T-cell (primary cell): Measurements from ENCODE around the gene SMIM14. TPM values are rescaled to one million over a fixed set of nuclear protein-coding genes. Genes with fewer than 3 reads are reported as not detected.

Experiments used
- ATAC-seq, 4 experiments: fragments of 200-7000 bp in 3 of 4; fragments of 150-1000 bp in 1 of 4; cut with Tn5 transposase; replicated peaks in 1 of 4; 1 replicate in 3 of 4; 2 replicates in 1 of 4; pipeline ENCODE4 v1.10.0; 2021; ENCODE audit warnings: moderate library complexity in 3 of 4, mild to moderate bottlenecking in 2 of 4, moderate number of reproducible peaks in 1 of 4
- CTCF ChIA-PET, 2 donors: fragments of 300-600 bp; sonication (Branson Sonifier 250); formaldehyde crosslinking; loops; one replicate each; lab custom pipeline; 2022; ENCODE audit warnings: antibody characterized with exemption in 2 of 2; lab: Charles Lee
- POLR2A ChIA-PET, 2 donors: fragments of 300-600 bp; sonication (Branson Sonifier 250); formaldehyde crosslinking; loops; one replicate each; lab custom pipeline; 2022; ENCODE audit warnings: antibody characterized with exemption in 2 of 2; lab: Charles Lee
- DNase-seq, 35 experiments: peaks; one replicate each; pipeline versions ENCODE4 v3.0.0 to v3.0.0-alpha.2; 2013 to 2023
- H3K27ac ChIP-seq: one replicate; pipeline ENCODE4 v1.5.1; 2013; ENCODE audit warnings: low read length
- H3K27me3 ChIP-seq, 2 experiments: replicated peaks in 1 of 2; 1 replicate in 1 of 2; 2 replicates in 1 of 2; pipeline versions ENCODE4 v1.6.1 to v1.7.0; 2013; ENCODE audit warnings: low read length in 1 of 2, mixed read lengths in 1 of 2; ENCODE audit not compliant: control insufficient read depth in 2 of 2, insufficient read depth in 2 of 2; ENCODE audit errors: extremely low read depth in 1 of 2
- H3K36me3 ChIP-seq, 2 donors: 1 replicate in 1 of 2; 2 replicates in 1 of 2; pipeline versions ENCODE4 v1.6.1 to v1.7.0; 2013; ENCODE audit warnings: low read length in 1 of 2; ENCODE audit not compliant: control insufficient read depth in 2 of 2, insufficient read depth in 1 of 2; ENCODE audit errors: extremely low read depth in 1 of 2
- H3K4me1 ChIP-seq, 2 experiments: 1 replicate in 1 of 2; 2 replicates in 1 of 2; pipeline versions ENCODE4 v1.6.1 to v1.7.0; 2013; ENCODE audit warnings: low read length in 2 of 2, mixed read lengths in 1 of 2; ENCODE audit not compliant: insufficient read depth in 2 of 2, control insufficient read depth in 1 of 2; ENCODE audit errors: extremely low read depth in 1 of 2
- H3K4me3 ChIP-seq, 2 donors: 1 replicate in 1 of 2; 2 replicates in 1 of 2; pipeline versions ENCODE4 v1.5.1 to v1.7.0; 2013; ENCODE audit warnings: mild to moderate bottlenecking in 2 of 2, low read length in 1 of 2, moderate library complexity in 1 of 2; ENCODE audit not compliant: control insufficient read depth in 1 of 2; ENCODE audit errors: extremely low read depth in 1 of 2
- H3K9me3 ChIP-seq: 2 replicates; pipeline ENCODE4 v1.7.0; 2013
- H3K27ac Mint-ChIP-seq, 2 donors: one replicate each; pipeline ENCODE4 v1.8.0; 2020 to 2021; ENCODE audit warnings: mild to moderate bottlenecking in 2 of 2, mixed read lengths in 2 of 2
- H3K27me3 Mint-ChIP-seq, 2 donors: one replicate each; pipeline ENCODE4 v1.8.0; 2021 to 2022; ENCODE audit warnings: mixed read lengths in 2 of 2
- H3K36me3 Mint-ChIP-seq: one replicate; pipeline ENCODE4 v1.8.0; 2021; ENCODE audit warnings: mixed read lengths
- H3K4me1 Mint-ChIP-seq, 3 donors: one replicate each; pipeline ENCODE4 v1.8.0; 2020 to 2022; ENCODE audit warnings: mixed read lengths in 3 of 3, mild to moderate bottlenecking in 1 of 3
- H3K4me3 Mint-ChIP-seq, 3 donors: one replicate each; pipeline ENCODE4 v1.8.0; 2020 to 2022; ENCODE audit warnings: mild to moderate bottlenecking in 3 of 3, mixed read lengths in 3 of 3, moderate library complexity in 3 of 3
- H3K9me3 Mint-ChIP-seq, 3 donors: one replicate each; pipeline ENCODE4 v1.8.0; 2020 to 2022; ENCODE audit warnings: mixed read lengths in 3 of 3
- WGBS: methylation state at CpG from one replicate; pipeline ENCODE4 v1.1.5; 2013; ENCODE audit warnings: missing lambda C conversion rate; ENCODE audit not compliant: insufficient coverage; 5-methylcytosine and 5-hydroxymethylcytosine counted together
- total RNA-seq, 35 experiments: library from RNA in 6 of 35; stranded (reverse) in 6 of 35; fragments of 120-200 nt in 1 of 35; gene quantifications; one replicate each; pipeline versions ENCODE4 v1.2.1 to v1.2.4 and lab custom pipeline; 2013 to 2026

SMIM14 gene
- total RNA-seq, 5 donors from 2014 or later (not counting 1 experiment from before 2014, with no cell fraction given) = 4.8 to 17.2 (median 15.5) TPM

GRCh38 chr4:39571054-39571453 is 67.6 kb downstream of the SMIM14 start:
- Histone ChIP-seq H3K9me3 (no peaks in the 10 kb centered on the region), H3K27ac (no peak overlapping the region), H3K27me3 (no peaks in the 10 kb centered on the region), H3K4me1 (peaks cover 0 to 2% of the 10 kb centered on the region in 2 experiments), H3K4me3 (no peak overlapping the region), H3K36me3 (no peaks in the 10 kb centered on the region)
- ChIA-PET CTCF (no interaction called here), POLR2A (no interaction called here)
- Mint-ChIP-seq H3K9me3 (peaks cover 0 to 2% (median 1%) of the 10 kb centered on the region in 3 donors), H3K27me3 (no peaks in the 10 kb centered on the region), H3K27ac (no peak overlapping the region), H3K4me3 (no peak overlapping the region), H3K4me1 (peaks cover 0 to 7% (median 0%) of the 10 kb centered on the region in 3 donors), H3K36me3 (peaks cover 13% of the 10 kb centered on the region)
- WGBS = 100% methylated on average over 1 of the region's 4 CpGs
- no peak for DNase-seq
- ATAC-seq = no peak

DNA sequence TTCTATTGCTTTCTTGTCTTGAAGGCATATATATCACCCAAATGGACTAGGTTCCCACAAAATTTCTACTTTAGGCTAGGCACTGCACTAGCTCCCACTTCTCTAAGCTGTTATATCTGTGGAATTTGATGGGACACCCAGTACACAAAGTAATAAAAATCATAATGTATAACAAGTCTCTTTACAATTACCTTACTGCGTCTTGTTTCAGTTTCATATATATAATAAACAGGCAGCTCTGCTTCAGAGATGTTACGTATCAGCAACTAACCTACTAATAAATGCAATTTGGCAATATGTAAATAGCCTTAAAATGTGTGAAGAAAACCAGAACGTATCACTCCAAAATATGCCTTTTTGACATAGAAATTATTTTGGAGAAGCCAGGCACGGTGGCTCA is 69.5 kb downstream of the SMIM14 start:
- Histone ChIP-seq H3K9me3 (no peaks in the 10 kb centered on the region), H3K4me1 (peaks cover 0 to 2% of the 10 kb centered on the region in 2 experiments), H3K4me3 (no peak overlapping the region), H3K27ac (no peak overlapping the region), H3K36me3 (peaks cover 0 to 4% of the 10 kb centered on the region in 2 donors), H3K27me3 (no peaks in the 10 kb centered on the region)
- no peak overlapping the region for H3K4me3 Mint-ChIP-seq
- H3K4me1 Mint-ChIP-seq = peaks cover 0 to 7% (median 0%) of the 10 kb centered on the region in 3 donors
- no peak for ATAC-seq
- no peak for DNase-seq
- ChIA-PET CTCF (interaction anchor here (0.6 kb wide), 2 partner anchors 16 to 61 kb away, joined by 3 to 4 read pairs; no protein-coding TSS in a partner anchor), POLR2A (no interaction called here)
- WGBS = 88% methylated on average over 1 of the region's 4 CpGs
- no peak overlapping the region for H3K27ac Mint-ChIP-seq
- peaks cover 0 to 4% (median 4%) of the 10 kb centered on the region in 3 donors for H3K9me3 Mint-ChIP-seq
- H3K36me3 Mint-ChIP-seq = peaks cover 23% of the 10 kb centered on the region
- H3K27me3 Mint-ChIP-seq = no peaks in the 10 kb centered on the region

DNA sequence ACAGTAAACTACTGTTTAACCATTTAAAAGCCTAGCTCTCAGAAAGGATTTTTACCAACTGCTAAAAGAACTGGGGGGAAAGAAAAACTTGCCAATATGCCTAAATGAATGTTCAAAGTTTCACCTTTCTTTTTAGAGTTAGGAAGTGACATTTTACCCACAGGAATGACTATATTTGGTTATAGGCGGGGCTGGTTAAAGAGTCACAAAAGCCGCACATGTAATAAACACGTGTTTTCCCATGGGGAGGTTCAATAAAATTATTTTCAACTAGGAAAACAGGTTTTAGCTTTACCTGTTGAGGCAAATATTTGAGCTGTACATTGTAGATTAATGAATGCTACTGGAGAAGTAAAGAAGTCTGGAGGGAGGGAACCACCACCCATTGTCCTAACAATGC is 69.9 kb downstream of the SMIM14 start:
- Histone ChIP-seq H3K4me1 (peaks cover 0 to 2% of the 10 kb centered on the region in 2 experiments), H3K36me3 (peaks cover 0 to 4% of the 10 kb centered on the region in 2 donors), H3K9me3 (no peaks in the 10 kb centered on the region), H3K4me3 (no peak overlapping the region), H3K27me3 (no peaks in the 10 kb centered on the region), H3K27ac (no peak overlapping the region)
- no CpG with 5 or more reads among the region's 3 CpGs for WGBS
- Mint-ChIP-seq H3K27me3 (no peaks in the 10 kb centered on the region), H3K4me3 (no peak overlapping the region), H3K9me3 (peaks cover 0 to 4% (median 4%) of the 10 kb centered on the region in 3 donors), H3K36me3 (peaks cover 25% of the 10 kb centered on the region), H3K27ac (no peak overlapping the region), H3K4me1 (peaks cover 0 to 7% (median 0%) of the 10 kb centered on the region in 3 donors)
- ChIA-PET CTCF (interaction anchor here in 1 of 2 donors (0.6 kb wide), 2 partner anchors 16 to 180 kb away, joined by 4 read pairs; no protein-coding TSS in a partner anchor), POLR2A (no interaction called here)
- ATAC-seq (no peak), DNase-seq (peak in 1 of 35 experiments; percentile 8)

DNA sequence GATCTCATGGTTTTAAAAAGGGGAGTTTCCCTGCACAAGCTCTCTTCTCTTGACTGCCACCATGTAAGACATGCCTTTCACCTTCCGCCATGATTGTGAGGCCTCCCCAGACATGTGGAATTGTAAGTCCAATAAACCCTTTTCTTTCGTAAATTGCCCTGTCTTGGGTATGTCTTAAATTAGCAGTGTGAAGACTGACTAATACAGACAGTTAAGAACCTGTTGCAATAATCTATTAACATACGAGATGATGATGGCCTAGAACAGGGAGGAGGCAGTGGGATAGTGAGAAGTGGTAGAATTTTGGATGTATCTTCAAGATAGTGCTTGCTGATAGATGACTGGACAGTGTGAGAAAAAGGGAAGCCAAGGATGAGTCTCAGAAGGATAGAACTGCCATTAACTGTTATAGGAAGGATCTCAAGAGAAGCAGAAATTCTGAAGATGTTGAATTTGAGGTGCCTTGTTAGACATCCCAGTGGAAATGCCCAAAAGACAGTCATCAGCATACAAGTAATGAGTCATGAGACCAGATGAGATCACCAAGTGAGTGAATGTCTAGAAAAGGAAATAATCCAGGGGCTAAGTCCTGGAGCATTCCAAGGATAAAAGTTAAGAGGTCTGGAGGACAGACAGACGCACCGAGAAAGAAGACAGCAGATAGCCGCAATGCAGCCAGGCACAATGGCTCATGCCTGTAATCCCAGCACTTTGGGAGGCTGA is 72.6 kb downstream of the SMIM14 start:
- peaks cover 0 to 7% (median 0%) of the 10 kb centered on the region in 3 donors for H3K4me1 Mint-ChIP-seq
- ChIA-PET POLR2A (interaction anchor here in 1 of 2 donors (0.7 kb wide), 1 partner anchor 93 kb away, joined by 10 read pairs; no protein-coding TSS in a partner anchor), CTCF (no interaction called here)
- Histone ChIP-seq H3K27me3 (no peaks in the 10 kb centered on the region), H3K9me3 (no peaks in the 10 kb centered on the region), H3K4me3 (no peak overlapping the region), H3K27ac (no peak overlapping the region), H3K36me3 (peaks cover 0 to 4% of the 10 kb centered on the region in 2 donors), H3K4me1 (peaks cover 0 to 2% of the 10 kb centered on the region in 2 experiments)
- ATAC-seq (no peak), DNase-seq (no peak)
- peaks cover 29% of the 10 kb centered on the region for H3K36me3 Mint-ChIP-seq
- H3K27ac Mint-ChIP-seq = no peak overlapping the region
- no peak overlapping the region for H3K4me3 Mint-ChIP-seq
- WGBS = 100% methylated on average over 4 of the region's 6 CpGs
- H3K27me3 Mint-ChIP-seq = no peaks in the 10 kb centered on the region
- H3K9me3 Mint-ChIP-seq = peaks cover 0 to 4% (median 4%) of the 10 kb centered on the region in 3 donors

DNA sequence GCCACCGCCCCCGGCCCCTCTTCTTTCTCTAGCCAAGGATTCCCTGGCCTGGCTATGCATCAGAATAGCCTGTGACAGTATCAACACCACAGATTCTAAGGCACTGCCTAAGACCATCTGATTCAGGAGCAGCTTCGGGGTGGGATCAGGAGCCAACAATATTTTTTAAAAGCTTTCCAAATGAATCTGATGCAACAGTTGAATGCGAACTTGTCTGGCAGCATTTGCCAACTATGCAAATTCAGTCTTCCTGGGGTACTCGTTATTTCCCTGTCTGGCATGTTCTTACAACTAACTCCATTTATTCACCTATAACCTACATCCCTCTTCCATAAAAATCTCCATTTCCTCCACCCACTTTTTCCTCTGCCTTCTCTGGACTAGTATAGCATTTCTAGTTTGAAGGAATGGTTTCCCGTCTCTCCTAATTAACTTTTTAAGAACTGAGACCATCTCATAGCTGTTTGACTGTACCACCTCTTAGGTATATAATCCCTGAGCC is 75.3 kb downstream of the SMIM14 start:
- Mint-ChIP-seq H3K4me1 (peaks cover 0 to 2% (median 0%) of the 10 kb centered on the region in 3 donors), H3K9me3 (peaks cover 0 to 4% (median 4%) of the 10 kb centered on the region in 3 donors), H3K4me3 (no peak overlapping the region), H3K27me3 (no peaks in the 10 kb centered on the region), H3K27ac (no peak overlapping the region), H3K36me3 (peaks cover 34% of the 10 kb centered on the region)
- POLR2A ChIA-PET = no interaction called here
- H3K27ac ChIP-seq = no peak overlapping the region
- H3K36me3 ChIP-seq = peaks cover 0 to 4% of the 10 kb centered on the region in 2 donors
- H3K27me3 ChIP-seq = no peaks in the 10 kb centered on the region
- H3K4me1 ChIP-seq = no peaks in the 10 kb centered on the region
- H3K9me3 ChIP-seq = no peaks in the 10 kb centered on the region
- WGBS = 89% methylated on average over 5 of the region's 6 CpGs
- no peak overlapping the region for H3K4me3 ChIP-seq
- CTCF ChIA-PET = no interaction called here
- no peak for DNase-seq
- no peak for ATAC-seq

DNA sequence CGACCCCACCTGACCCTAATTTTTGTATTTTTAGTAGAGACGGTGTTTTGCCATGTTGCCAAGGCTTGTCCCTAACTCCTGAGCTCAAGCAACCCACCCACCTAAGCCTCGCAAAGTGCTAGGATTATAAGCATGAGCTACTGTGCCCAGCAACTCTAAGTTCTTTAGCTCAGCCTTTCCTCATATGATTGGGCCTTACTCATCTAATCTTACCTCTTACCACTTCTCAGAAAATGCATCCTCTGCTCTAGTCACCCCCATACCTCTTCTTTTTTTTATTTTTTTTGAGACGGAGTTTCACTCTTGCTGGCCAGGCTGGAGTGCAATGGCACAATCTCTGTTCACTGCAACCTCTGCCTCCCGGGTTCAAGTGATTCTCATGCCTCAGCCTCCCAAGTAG is 75.9 kb downstream of the SMIM14 start:
- Histone ChIP-seq H3K36me3 (peaks cover 0 to 4% of the 10 kb centered on the region in 2 donors), H3K27me3 (no peaks in the 10 kb centered on the region), H3K4me3 (no peak overlapping the region), H3K27ac (no peak overlapping the region), H3K9me3 (no peaks in the 10 kb centered on the region), H3K4me1 (no peaks in the 10 kb centered on the region)
- 88% methylated on average over 5 of the region's 5 CpGs for WGBS
- Mint-ChIP-seq H3K4me3 (no peak overlapping the region), H3K36me3 (peaks cover 36% of the 10 kb centered on the region), H3K27me3 (no peaks in the 10 kb centered on the region), H3K9me3 (peaks cover 0 to 4% (median 4%) of the 10 kb centered on the region in 3 donors), H3K27ac (no peak overlapping the region), H3K4me1 (no peaks in the 10 kb centered on the region)
- DNase-seq (no peak), ATAC-seq (no peak)
- ChIA-PET POLR2A (no interaction called here), CTCF (no interaction called here)
